ENCODE measurements around the gene SLC25A12. TPM values are rescaled to one million over a fixed set of nuclear protein-coding genes. Genes with fewer than 3 reads are reported as not detected.

SLC25A12 gene
- total RNA-seq, 1 donor from 2014 or later, result 34.6 TPM

- Mint-ChIP-seq H3K4me3 (no peak overlapping the region), H3K9me3 (no peaks in the 10 kb centered on the region), H3K4me1 (ENCODE audit: low read depth) (peaks cover 48% of the 10 kb centered on the region), H3K36me3 (ENCODE audit: low read depth) (peaks cover 9% of the 10 kb centered on the region), H3K27me3 (ENCODE audit: insufficient read depth) (no peaks in the 10 kb centered on the region), H3K27ac (no peak overlapping the region)
- no peak for DNase-seq (ENCODE audit: low spot score)
- intact Hi-C loops (cut with micrococcal nuclease), result no loop called here
Measured at GRCh38 chr2:171880774-171881173, 13.3 kb downstream of the SLC25A12 start.

GRCh38 chr2:171879865-171880264, 14.2 kb downstream of the SLC25A12 start:
- intact Hi-C loops (cut with micrococcal nuclease), result no loop called here
- H3K27ac Mint-ChIP-seq, result no peak overlapping the region
- no peaks in the 10 kb centered on the region for H3K9me3 Mint-ChIP-seq
- H3K4me1 Mint-ChIP-seq (ENCODE audit: low read depth), result peaks cover 46% of the 10 kb centered on the region
- H3K4me3 Mint-ChIP-seq, result no peak overlapping the region
- DNase-seq (ENCODE audit: low spot score), result no peak
- H3K36me3 Mint-ChIP-seq (ENCODE audit: low read depth), result peaks cover 12% of the 10 kb centered on the region
- no peaks in the 10 kb centered on the region for H3K27me3 Mint-ChIP-seq (ENCODE audit: insufficient read depth)

GRCh38 chr2:171878481-171878993, 15.5 kb downstream of the SLC25A12 start:
- intact Hi-C loops (cut with micrococcal nuclease), result loop anchor here (1.0 kb wide), 1 partner anchor 16 kb away; the partner anchor contains the start of gene SLC25A12
- Mint-ChIP-seq H3K9me3 (no peaks in the 10 kb centered on the region), H3K36me3 (ENCODE audit: low read depth) (peaks cover 18% of the 10 kb centered on the region), H3K4me1 (ENCODE audit: low read depth) (peaks cover 43% of the 10 kb centered on the region), H3K27ac (peak overlapping the region; percentile 32), H3K4me3 (no peak overlapping the region), H3K27me3 (ENCODE audit: insufficient read depth) (no peaks in the 10 kb centered on the region)
- no peak for DNase-seq (ENCODE audit: low spot score)

- H3K4me3 Mint-ChIP-seq, result no peak overlapping the region
- no peak overlapping the region for H3K27ac Mint-ChIP-seq
- peaks cover 19% of the 10 kb centered on the region for H3K4me1 Mint-ChIP-seq (ENCODE audit: low read depth)
- peaks cover 30% of the 10 kb centered on the region for H3K36me3 Mint-ChIP-seq (ENCODE audit: low read depth)
- intact Hi-C loops (cut with micrococcal nuclease), result no loop called here
- no peaks in the 10 kb centered on the region for H3K27me3 Mint-ChIP-seq (ENCODE audit: insufficient read depth)
- H3K9me3 Mint-ChIP-seq, result no peaks in the 10 kb centered on the region
- DNase-seq (ENCODE audit: low spot score), result no peak
Measured at GRCh38 chr2:171874963-171875362, 19.1 kb downstream of the SLC25A12 start.

- intact Hi-C loops (cut with micrococcal nuclease), result no loop called here
- Mint-ChIP-seq H3K9me3 (no peaks in the 10 kb centered on the region), H3K27ac (no peak overlapping the region), H3K36me3 (ENCODE audit: low read depth) (peaks cover 30% of the 10 kb centered on the region), H3K4me1 (ENCODE audit: low read depth) (peaks cover 17% of the 10 kb centered on the region), H3K4me3 (no peak overlapping the region), H3K27me3 (ENCODE audit: insufficient read depth) (no peaks in the 10 kb centered on the region)
- no peak for DNase-seq (ENCODE audit: low spot score)
Measured at GRCh38 chr2:171874517-171874916, 19.5 kb downstream of the SLC25A12 start.

- Mint-ChIP-seq H3K27ac (peak overlapping the region; percentile 5), H3K4me1 (ENCODE audit: low read depth) (peaks cover 8% of the 10 kb centered on the region), H3K9me3 (no peaks in the 10 kb centered on the region), H3K4me3 (no peak overlapping the region), H3K27me3 (ENCODE audit: insufficient read depth) (no peaks in the 10 kb centered on the region), H3K36me3 (ENCODE audit: low read depth) (peaks cover 10% of the 10 kb centered on the region)
- intact Hi-C loops (cut with micrococcal nuclease), result no loop called here
- DNase-seq (ENCODE audit: low spot score), result no peak
Measured at GRCh38 chr2:171864357-171864985, 29.6 kb downstream of the SLC25A12 start.

- no peaks in the 10 kb centered on the region for H3K27me3 Mint-ChIP-seq (ENCODE audit: insufficient read depth)
- no peak overlapping the region for H3K27ac Mint-ChIP-seq
- peaks cover 10% of the 10 kb centered on the region for H3K36me3 Mint-ChIP-seq (ENCODE audit: low read depth)
- no peak overlapping the region for H3K4me3 Mint-ChIP-seq
- intact Hi-C loops (cut with micrococcal nuclease), result no loop called here
- H3K4me1 Mint-ChIP-seq (ENCODE audit: low read depth), result peaks cover 8% of the 10 kb centered on the region
- DNase-seq (ENCODE audit: low spot score), result no peak
- no peaks in the 10 kb centered on the region for H3K9me3 Mint-ChIP-seq
Measured at GRCh38 chr2:171862501-171862900, 31.5 kb downstream of the SLC25A12 start.

GRCh38 chr2:171858397-171858958, 35.6 kb downstream of the SLC25A12 start:
- H3K4me1 Mint-ChIP-seq (ENCODE audit: low read depth), result no peaks in the 10 kb centered on the region
- no peaks in the 10 kb centered on the region for H3K9me3 Mint-ChIP-seq
- no peaks in the 10 kb centered on the region for H3K27me3 Mint-ChIP-seq (ENCODE audit: insufficient read depth)
- no peak overlapping the region for H3K27ac Mint-ChIP-seq
- intact Hi-C loops (cut with micrococcal nuclease), result no loop called here
- DNase-seq (ENCODE audit: low spot score), result no peak
- H3K4me3 Mint-ChIP-seq, result no peak overlapping the region
- peaks cover 25% of the 10 kb centered on the region for H3K36me3 Mint-ChIP-seq (ENCODE audit: low read depth)

GRCh38 chr2:171855401-171855800, 38.6 kb downstream of the SLC25A12 start:
- intact Hi-C loops (cut with micrococcal nuclease), result no loop called here

GRCh38 chr2:171852366-171852888, 41.6 kb downstream of the SLC25A12 start:
- no peak for DNase-seq (ENCODE audit: low spot score)
- Mint-ChIP-seq H3K27me3 (ENCODE audit: insufficient read depth) (no peaks in the 10 kb centered on the region), H3K4me1 (ENCODE audit: low read depth) (no peaks in the 10 kb centered on the region), H3K27ac (no peak overlapping the region), H3K4me3 (no peak overlapping the region), H3K36me3 (ENCODE audit: low read depth) (peaks cover 28% of the 10 kb centered on the region), H3K9me3 (no peaks in the 10 kb centered on the region)
- intact Hi-C loops (cut with micrococcal nuclease), result no loop called here

More at GRCh38 chr2:171855401-171855800, 38.6 kb downstream of the SLC25A12 start:
- peaks cover 28% of the 10 kb centered on the region for H3K36me3 Mint-ChIP-seq (ENCODE audit: low read depth)
- H3K9me3 Mint-ChIP-seq, result no peaks in the 10 kb centered on the region
- H3K27me3 Mint-ChIP-seq (ENCODE audit: insufficient read depth), result no peaks in the 10 kb centered on the region
- no peak overlapping the region for H3K4me3 Mint-ChIP-seq
- no peak for DNase-seq (ENCODE audit: low spot score)
- no peaks in the 10 kb centered on the region for H3K4me1 Mint-ChIP-seq (ENCODE audit: low read depth)
- H3K27ac Mint-ChIP-seq, result no peak overlapping the region

GRCh38 chr2:171847627-171848026, 46.4 kb downstream of the SLC25A12 start:
- no peak overlapping the region for H3K4me3 Mint-ChIP-seq
- no peak for DNase-seq (ENCODE audit: low spot score)
- intact Hi-C loops (cut with micrococcal nuclease), result no loop called here

GRCh38 chr2:171846894-171847293, 47.1 kb downstream of the SLC25A12 start:
- H3K27me3 Mint-ChIP-seq (ENCODE audit: insufficient read depth), result no peaks in the 10 kb centered on the region
- H3K4me1 Mint-ChIP-seq (ENCODE audit: low read depth), result no peaks in the 10 kb centered on the region
- no peaks in the 10 kb centered on the region for H3K9me3 Mint-ChIP-seq
- H3K36me3 Mint-ChIP-seq (ENCODE audit: low read depth), result peaks cover 13% of the 10 kb centered on the region
- intact Hi-C loops (cut with micrococcal nuclease), result no loop called here
- DNase-seq (ENCODE audit: low spot score), result no peak
- H3K27ac Mint-ChIP-seq, result no peak overlapping the region
- H3K4me3 Mint-ChIP-seq, result no peak overlapping the region

More at GRCh38 chr2:171847627-171848026, 46.4 kb downstream of the SLC25A12 start:
- Mint-ChIP-seq H3K9me3 (no peaks in the 10 kb centered on the region), H3K4me1 (ENCODE audit: low read depth) (no peaks in the 10 kb centered on the region), H3K36me3 (ENCODE audit: low read depth) (peaks cover 17% of the 10 kb centered on the region), H3K27me3 (ENCODE audit: insufficient read depth) (no peaks in the 10 kb centered on the region), H3K27ac (no peak overlapping the region)

- H3K9me3 Mint-ChIP-seq, result no peaks in the 10 kb centered on the region
- H3K36me3 Mint-ChIP-seq (ENCODE audit: low read depth), result peaks cover 36% of the 10 kb centered on the region
- no peak overlapping the region for H3K4me3 Mint-ChIP-seq
- H3K27me3 Mint-ChIP-seq (ENCODE audit: insufficient read depth), result no peaks in the 10 kb centered on the region
- no peak for DNase-seq (ENCODE audit: low spot score)
- intact Hi-C loops (cut with micrococcal nuclease), result no loop called here
- H3K4me1 Mint-ChIP-seq (ENCODE audit: low read depth), result no peaks in the 10 kb centered on the region
- no peak overlapping the region for H3K27ac Mint-ChIP-seq
Measured at GRCh38 chr2:171841996-171842395, 52.0 kb downstream of the SLC25A12 start.

Measured in activated T-helper 1 cell treated with anti-CD3 and anti-CD28 coated beads, Interleukin-12 subunit alpha, Interleukin-12 subunit beta, Interleukin-2, Interleukin-4 antibody, amounts not matched to agents 30 ng/mL and 10 ng/mL and 1 ng/mL, durations not matched to agents 14 hours and 24 hours and 36 hours (primary cell).